GM21367 (cell line): ENCODE data around the gene PDGFA.

Experiments
- ATAC-seq: cut with Tn5 transposase; IDR thresholded peaks from one replicate; pipeline ENCODE4 v1.9.1; 2021; ENCODE audit not compliant: unreplicated experiment

The PDGFA gene

DNA sequence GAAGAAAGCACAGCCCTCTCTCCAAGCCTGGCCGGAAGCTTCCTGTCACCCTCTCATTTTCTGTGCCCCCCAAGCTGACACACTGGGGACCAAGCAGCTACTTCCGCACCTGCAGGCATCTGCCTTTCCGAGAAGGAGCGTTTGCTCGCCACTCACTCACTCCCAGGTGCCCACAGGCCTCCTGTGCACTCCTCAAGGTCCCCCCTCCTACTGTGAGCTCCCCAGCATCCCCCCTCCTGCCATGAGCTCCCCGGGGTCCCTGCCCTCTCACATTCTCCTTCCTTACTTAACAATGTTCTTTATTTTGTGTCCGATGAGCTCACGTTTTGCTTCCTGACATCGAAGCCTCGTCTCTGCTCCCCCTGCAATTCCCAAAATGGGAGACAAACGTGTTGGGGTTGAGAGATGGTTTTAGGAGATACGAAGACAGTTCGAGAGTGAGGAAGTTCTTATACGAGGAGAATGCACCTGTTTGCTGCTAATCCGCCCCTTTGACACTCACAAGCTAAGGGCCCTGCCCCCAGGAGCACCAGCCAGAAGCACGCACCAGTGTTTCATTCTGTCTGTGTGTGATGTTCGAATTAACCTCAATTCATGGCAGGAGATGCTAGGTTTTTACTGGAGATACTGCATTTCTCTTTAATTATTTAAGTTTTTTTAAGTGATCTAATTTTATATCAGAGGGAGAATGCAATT, 70.2 kb downstream of the PDGFA start:
- ATAC-seq = no peak

DNA sequence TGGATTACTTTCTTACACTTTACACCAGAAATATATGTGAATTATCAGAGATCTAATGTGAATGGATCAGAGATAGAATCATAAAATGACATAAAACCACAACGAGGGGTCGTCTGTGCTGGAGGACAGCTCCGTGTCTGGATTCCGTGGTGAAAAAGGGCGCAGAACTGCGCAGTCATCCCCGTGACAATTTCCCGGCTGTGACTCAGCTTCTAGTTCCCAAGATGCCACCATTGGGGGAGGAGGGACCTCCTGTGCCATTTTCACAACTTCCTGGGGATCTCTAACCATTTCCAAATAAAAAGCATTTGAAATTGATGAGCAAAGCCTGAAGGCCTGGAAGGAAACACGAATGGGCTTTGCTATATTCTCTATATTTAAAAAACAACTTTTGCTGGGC, 72.1 kb downstream of the PDGFA start:
- ATAC-seq = no peak
